Adrenal gland (tissue), 12 donors: ENCODE results near the gene TUBA8. TPM values are rescaled to one million over a fixed set of nuclear protein-coding genes. Genes with fewer than 3 reads are reported as not detected.
"Not testable (repeated sequence)": the region's sequence is repeated elsewhere in the genome, so short reads cannot be mapped to it uniquely, and the experiment has no call there.

Experiments
- DNase-seq, 7 donors: peaks; one replicate each; pipeline ENCODE4 v3.0.0-alpha.2; 2019 to 2020
- H3K27ac ChIP-seq, 5 donors: fragments of 200-600 bp; sonication (generic) in 4 of 5; 1 replicate in 3 of 5; 2 replicates in 2 of 5; pipeline versions ENCODE4 v1.5.1 to v1.8.0; 2016 to 2020; ENCODE audit warnings: mild to moderate bottlenecking in 1 of 5
- H3K27me3 ChIP-seq: fragments of 200-600 bp; 2 replicates; pipeline ENCODE4 v1.8.0; 2021
- H3K36me3 ChIP-seq, 2 donors: fragments of 200-600 bp; replicated peaks in 1 of 2; 1 replicate in 1 of 2; 2 replicates in 1 of 2; pipeline versions ENCODE4 v1.5.1 to v1.8.0; 2018 to 2022
- H3K4me1 ChIP-seq, 2 donors: fragments of 200-600 bp; replicated peaks in 1 of 2; 1 replicate in 1 of 2; 2 replicates in 1 of 2; pipeline versions ENCODE4 v1.5.1 to v1.8.0; 2018 to 2021
- H3K4me3 ChIP-seq, 4 donors: fragments of 200-600 bp; sonication (generic) in 3 of 4; one replicate each; pipeline ENCODE4 v1.5.1; 2016 to 2018
- H3K9me3 ChIP-seq, 3 donors: fragments of 200-600 bp; sonication (generic) in 1 of 3; replicated peaks in 1 of 3; 1 replicate in 2 of 3; 2 replicates in 1 of 3; pipeline versions ENCODE4 v1.5.1 to v1.8.0; 2016 to 2021
- POLR2A ChIP-seq, 2 donors: fragments of 450-650 bp; IDR thresholded peaks; one replicate each; pipeline ENCODE4 v1.6.1; 2017; ENCODE audit warnings: antibody characterized with exemption in 2 of 2, mild to moderate bottlenecking in 2 of 2, moderate library complexity in 1 of 2
- WGBS, 4 donors: extraction: QIAGEN DNeasy Blood & Tissue Kit in 2 of 4; methylation state at CpG; one replicate each; pipeline versions ENCODE4 v1.1.5 to v1.1.7; 2013 to 2017; 5-methylcytosine and 5-hydroxymethylcytosine counted together
- intact Hi-C, 2 donors: fragments of 100-400 bp; cut with DNase I; formaldehyde crosslinking; loops; one replicate each; pipeline versions ENCODE4 v1.14.1 to v1.15.0; 2022 to 2023
- polyA plus RNA-seq, 3 donors: library from polyadenylated mRNA; stranded (reverse); fragments of 200-250 nt in 2 of 3; fragments of 350-450 nt in 1 of 3; fragmentation: Illumina TruSeq in 1 of 3; extraction: RNeasy Lipid Tissue Mini Kit (QIAGEN cat#74804) in 1 of 3; gene quantifications; one replicate each; pipeline ENCODE4 v1.2.3, GENCODE V29; 2013 to 2014
- total RNA-seq, 9 donors: library from RNA; depleted of rRNA in 4 of 9; stranded (reverse); fragments of >200 nt in 4 of 9; fragments of 120-200 nt in 1 of 9; fragmentation: NEBNext Ultra II Directional in 1 of 9; extraction: Animal tissue kit (Norgen Biotek cat#: 25700) in 1 of 9; gene quantifications; one replicate each; pipeline versions ENCODE4 v1.1.0 to v1.2.4, GENCODE V29; 2013 to 2023
- TF ChIP-seq, protein P1 (sequence below), 6 experiments: fragments of 450-650 bp in 4 of 6; fragments of 200-600 bp in 2 of 6; sonication (generic) in 1 of 6; IDR thresholded peaks; 1 replicate in 5 of 6; 2 replicates in 1 of 6; pipeline versions ENCODE4 v1.5.1 to v1.8.0; 2016 to 2021; ENCODE audit warnings: antibody characterized with exemption in 6 of 6, mild to moderate bottlenecking in 2 of 6, moderate library complexity in 1 of 6
- donor health status: healthy with polysubstance abuse.
- donor health status: Bipolar disorder and iron deficiency.
- donor health status: DM: yes; HTN: yes; CAD: no.
- donor health status: DM: no; HTN: no; CAD: no.
- donor health status: DM: no; HTN: no; CAD: no.
- donor health status: DM: yes; HTN: yes; CAD: no.

TUBA8 gene
- total and polyA plus RNA-seq, 12 donors: 0.65 to 4.3 (median 1.8) TPM

DNA sequence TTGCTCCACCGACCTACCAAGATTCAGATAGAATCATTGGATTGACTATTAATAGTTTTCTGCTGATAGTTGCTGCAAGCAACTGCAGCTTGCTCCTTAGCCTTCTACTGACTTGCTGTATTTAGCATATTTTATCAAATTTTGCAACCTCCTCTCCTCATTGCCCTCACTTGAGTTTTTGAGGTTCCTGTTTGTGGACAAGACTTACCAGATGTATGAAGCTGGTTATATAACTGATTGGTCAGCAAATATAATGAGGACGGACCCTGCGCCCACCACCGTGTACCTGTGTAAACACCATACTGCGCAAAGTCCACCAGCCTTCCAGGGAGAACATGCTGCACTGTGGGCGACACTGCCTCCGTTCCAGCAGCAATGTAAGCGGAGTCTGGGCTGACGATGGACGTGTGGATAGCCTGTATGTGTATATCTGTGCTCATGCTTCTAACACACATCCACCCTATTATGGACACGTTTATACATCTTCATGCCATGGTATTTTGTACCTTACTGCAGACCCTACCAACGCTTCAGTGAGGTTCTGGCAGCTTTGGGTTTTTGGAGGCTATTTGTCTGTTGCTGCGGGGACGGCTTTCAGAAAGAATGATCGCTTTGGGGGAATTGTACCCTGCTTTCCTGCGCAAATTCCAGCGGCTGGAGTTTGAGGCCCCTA is 37.8 kb downstream of the TUBA8 start:
- Histone ChIP-seq H3K36me3 (no peaks in the 10 kb centered on the region), H3K9me3 (no peaks in the 10 kb centered on the region), H3K4me3 (no peak overlapping the region), H3K27me3 (no peaks in the 10 kb centered on the region), H3K4me1 (peaks cover 0 to 11% of the 10 kb centered on the region in 2 donors), H3K27ac (no peak overlapping the region)
- no peak for DNase-seq
- intact Hi-C loops: no loop called here
- WGBS, 4 donors: 90 to 97% (median 94%) methylated on average over 12 to 17 of the region's 17 CpGs
- TF ChIP-seq, protein P1, sequence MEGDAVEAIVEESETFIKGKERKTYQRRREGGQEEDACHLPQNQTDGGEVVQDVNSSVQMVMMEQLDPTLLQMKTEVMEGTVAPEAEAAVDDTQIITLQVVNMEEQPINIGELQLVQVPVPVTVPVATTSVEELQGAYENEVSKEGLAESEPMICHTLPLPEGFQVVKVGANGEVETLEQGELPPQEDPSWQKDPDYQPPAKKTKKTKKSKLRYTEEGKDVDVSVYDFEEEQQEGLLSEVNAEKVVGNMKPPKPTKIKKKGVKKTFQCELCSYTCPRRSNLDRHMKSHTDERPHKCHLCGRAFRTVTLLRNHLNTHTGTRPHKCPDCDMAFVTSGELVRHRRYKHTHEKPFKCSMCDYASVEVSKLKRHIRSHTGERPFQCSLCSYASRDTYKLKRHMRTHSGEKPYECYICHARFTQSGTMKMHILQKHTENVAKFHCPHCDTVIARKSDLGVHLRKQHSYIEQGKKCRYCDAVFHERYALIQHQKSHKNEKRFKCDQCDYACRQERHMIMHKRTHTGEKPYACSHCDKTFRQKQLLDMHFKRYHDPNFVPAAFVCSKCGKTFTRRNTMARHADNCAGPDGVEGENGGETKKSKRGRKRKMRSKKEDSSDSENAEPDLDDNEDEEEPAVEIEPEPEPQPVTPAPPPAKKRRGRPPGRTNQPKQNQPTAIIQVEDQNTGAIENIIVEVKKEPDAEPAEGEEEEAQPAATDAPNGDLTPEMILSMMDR (IDR thresholded peaks at IDR 0.05): no peak
- no peak for TF ChIP-seq POLR2A (IDR thresholded peaks at IDR 0.05)

GRCh38 chr22:18152519-18152918 is 41.9 kb downstream of the TUBA8 start:
- Histone ChIP-seq H3K27ac (no peak overlapping the region), H3K27me3 (no peaks in the 10 kb centered on the region), H3K9me3 (no peaks in the 10 kb centered on the region), H3K4me3 (no peak overlapping the region), H3K4me1 (peaks cover 0 to 11% of the 10 kb centered on the region in 2 donors), H3K36me3 (no peaks in the 10 kb centered on the region)
- intact Hi-C loops: no loop called here
- no peak for DNase-seq
- WGBS, 4 donors: 91 to 94% (median 92%) methylated on average over 8 of the region's 8 CpGs
- TF ChIP-seq, protein P1 (IDR thresholded peaks at IDR 0.05): no peak
- no peak for TF ChIP-seq POLR2A (IDR thresholded peaks at IDR 0.05)

DNA sequence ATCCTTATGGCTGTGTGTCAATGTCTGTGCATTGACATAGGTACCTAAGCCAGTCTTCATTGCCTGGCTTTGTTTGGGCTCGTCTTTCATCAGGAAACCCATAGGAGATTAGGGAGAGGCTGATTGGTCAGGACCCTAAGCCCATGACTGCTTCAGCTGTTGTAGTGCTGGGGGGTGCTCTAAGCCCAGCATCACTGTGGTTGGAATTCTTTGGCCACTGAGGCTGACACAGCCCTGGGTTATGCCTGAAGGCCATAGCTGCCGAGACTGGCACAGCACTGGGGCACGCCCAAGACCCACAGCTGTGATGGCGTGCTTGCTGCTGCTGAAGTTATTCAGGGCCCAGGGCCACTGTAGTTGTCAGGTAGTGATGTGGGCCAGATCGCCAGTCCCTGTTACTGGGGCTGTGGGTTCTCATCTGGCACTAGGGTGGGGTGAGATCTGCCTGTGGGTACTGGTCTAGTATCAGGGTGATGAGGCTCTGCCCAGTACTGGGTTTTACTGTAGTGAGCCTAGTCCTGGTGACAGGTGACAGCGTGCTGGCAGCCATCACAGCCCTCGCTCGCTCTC is 44.3 kb downstream of the TUBA8 start:
- TF ChIP-seq POLR2A (IDR thresholded peaks at IDR 0.05): no peak
- TF ChIP-seq, protein P1 (IDR thresholded peaks at IDR 0.05): no peak
- intact Hi-C loops: no loop called here
- no peaks in the 10 kb centered on the region for H3K9me3 ChIP-seq
- DNase-seq: no peak
- H3K27me3 ChIP-seq: no peaks in the 10 kb centered on the region
- no peaks in the 10 kb centered on the region for H3K36me3 ChIP-seq
- no peak overlapping the region for H3K27ac ChIP-seq
- 81 to 100% (median 93%) methylated on average over 1 to 8 of the region's 8 CpGs for WGBS, 4 donors
- H3K4me3 ChIP-seq: no peak overlapping the region
- H3K4me1 ChIP-seq: peaks cover 0 to 8% of the 10 kb centered on the region in 2 donors

DNA sequence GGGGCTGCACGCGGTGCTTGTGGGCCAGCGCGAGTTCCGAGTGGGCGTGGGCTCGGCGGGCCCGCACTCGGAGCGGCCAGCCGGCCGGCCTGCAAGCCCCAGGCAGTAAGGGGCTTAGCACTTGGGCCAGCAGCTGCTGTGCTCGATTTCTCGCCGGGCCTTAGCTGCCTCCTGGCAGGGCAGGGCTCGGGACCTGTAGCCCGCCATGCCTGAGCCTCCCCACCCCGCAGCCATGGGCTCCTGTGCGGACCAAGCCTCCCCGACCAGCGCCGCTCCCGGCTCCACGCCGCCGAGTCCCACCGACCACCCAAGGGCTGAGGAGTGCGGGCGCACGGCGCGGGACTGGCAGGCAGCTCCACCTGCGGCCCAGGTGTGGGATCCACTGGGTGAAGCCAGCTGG is 44.9 kb downstream of the TUBA8 start:
- H3K36me3 ChIP-seq, intact Hi-C loops, DNase-seq, H3K27ac ChIP-seq, H3K9me3 ChIP-seq, H3K27me3 ChIP-seq, H3K4me1 ChIP-seq, H3K4me3 ChIP-seq: not testable (repeated sequence)
- 97 to 100% (median 99%) methylated on average over 2 to 34 of the region's 34 CpGs for WGBS, 4 donors
